ENCODE data around the gene PIK3R6.

DNA sequence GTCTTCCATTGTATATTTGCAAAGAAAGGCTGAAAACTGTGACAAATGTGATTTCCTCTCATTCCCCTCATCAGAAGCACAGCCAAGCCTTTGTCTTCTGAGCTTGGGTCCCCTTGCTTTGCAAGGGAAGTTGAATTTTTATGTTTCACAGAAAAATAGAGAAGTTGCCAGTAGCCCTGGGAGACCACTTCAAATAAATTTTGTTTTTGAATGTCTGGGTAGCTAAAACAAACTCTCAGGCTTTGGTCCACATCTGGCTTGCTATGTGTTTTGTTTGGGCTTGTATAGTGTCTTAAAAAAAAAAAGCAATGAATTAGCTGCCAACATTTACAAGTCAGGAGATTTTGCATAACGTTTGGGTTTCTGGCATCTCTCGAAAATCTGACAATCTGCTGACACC is 24.1 kb downstream of the PIK3R6 start:
- TF ChIP-seq, protein P1, sequence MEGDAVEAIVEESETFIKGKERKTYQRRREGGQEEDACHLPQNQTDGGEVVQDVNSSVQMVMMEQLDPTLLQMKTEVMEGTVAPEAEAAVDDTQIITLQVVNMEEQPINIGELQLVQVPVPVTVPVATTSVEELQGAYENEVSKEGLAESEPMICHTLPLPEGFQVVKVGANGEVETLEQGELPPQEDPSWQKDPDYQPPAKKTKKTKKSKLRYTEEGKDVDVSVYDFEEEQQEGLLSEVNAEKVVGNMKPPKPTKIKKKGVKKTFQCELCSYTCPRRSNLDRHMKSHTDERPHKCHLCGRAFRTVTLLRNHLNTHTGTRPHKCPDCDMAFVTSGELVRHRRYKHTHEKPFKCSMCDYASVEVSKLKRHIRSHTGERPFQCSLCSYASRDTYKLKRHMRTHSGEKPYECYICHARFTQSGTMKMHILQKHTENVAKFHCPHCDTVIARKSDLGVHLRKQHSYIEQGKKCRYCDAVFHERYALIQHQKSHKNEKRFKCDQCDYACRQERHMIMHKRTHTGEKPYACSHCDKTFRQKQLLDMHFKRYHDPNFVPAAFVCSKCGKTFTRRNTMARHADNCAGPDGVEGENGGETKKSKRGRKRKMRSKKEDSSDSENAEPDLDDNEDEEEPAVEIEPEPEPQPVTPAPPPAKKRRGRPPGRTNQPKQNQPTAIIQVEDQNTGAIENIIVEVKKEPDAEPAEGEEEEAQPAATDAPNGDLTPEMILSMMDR (conservative IDR thresholded peaks at IDR 0.05; ENCODE audit: low read depth, low read length): no peak
- TF ChIP-seq EZH2 (IDR thresholded peaks at IDR 0.05; ENCODE audit: low read length, unreplicated experiment): no peak

All from PC-3 (cell line).